Stomach (tissue), 19 donors: ENCODE measurements around the gene ZMIZ2. TPM values are rescaled to one million over a fixed set of nuclear protein-coding genes. Genes with fewer than 3 reads are reported as not detected.
"Not testable (repeated sequence)": the region's sequence is repeated elsewhere in the genome, so short reads cannot be mapped to it uniquely, and the experiment has no call there.

Experiments
- DNase-seq, 2 donors: peaks; one replicate each; pipeline versions ENCODE4 v3.0.0 to v3.0.0-alpha.2; 2013 to 2019
- H3K27ac ChIP-seq, 5 donors: fragments of 200-600 bp in 4 of 5; sonication (generic) in 4 of 5; one replicate each; pipeline ENCODE4 v1.5.1; 2013 to 2019; ENCODE audit warnings: mild to moderate bottlenecking in 1 of 5, moderate library complexity in 1 of 5
- H3K27me3 ChIP-seq, 3 donors: fragments of 200-600 bp; sonication (generic); one replicate each; pipeline ENCODE4 v1.5.1; 2017 to 2019; ENCODE audit warnings: mixed run types in 1 of 3
- H3K36me3 ChIP-seq, 4 donors: fragments of 200-600 bp; sonication (generic); 1 replicate in 3 of 4; 2 replicates in 1 of 4; pipeline ENCODE4 v1.5.1; 2016 to 2019
- H3K4me1 ChIP-seq, 4 donors: fragments of 200-600 bp; sonication (generic); one replicate each; pipeline ENCODE4 v1.5.1; 2016 to 2019
- H3K4me3 ChIP-seq, 4 donors: fragments of 200-600 bp; sonication (generic) in 3 of 4; one replicate each; pipeline ENCODE4 v1.5.1; 2016 to 2019; ENCODE audit warnings: mild to moderate bottlenecking in 1 of 4
- H3K9me3 ChIP-seq, 4 donors: fragments of 200-600 bp; sonication (generic); one replicate each; pipeline ENCODE4 v1.5.1; 2016 to 2019
- CTCF ChIP-seq, 7 experiments: fragments of 450-650 bp in 4 of 7; fragments of 200-600 bp in 3 of 7; sonication (generic) in 3 of 7; IDR thresholded peaks; one replicate each; pipeline ENCODE4 v1.5.1; 2016 to 2019; ENCODE audit warnings: antibody characterized with exemption in 7 of 7, control low read depth in 2 of 7, mild to moderate bottlenecking in 1 of 7
- EP300 ChIP-seq: sonication (generic); formaldehyde crosslinking; IDR thresholded peaks from one replicate; pipeline ENCODE4 v1.6.1; 2017; ENCODE audit warnings: antibody characterized with exemption
- POLR2A ChIP-seq, 4 donors: fragments of 450-650 bp; IDR thresholded peaks; one replicate each; pipeline ENCODE4 v1.6.1; 2016; ENCODE audit warnings: antibody characterized with exemption in 4 of 4, control low read depth in 2 of 4, mild to moderate bottlenecking in 1 of 4, moderate library complexity in 1 of 4
- POLR2AphosphoS5 ChIP-seq, 3 donors: sonication (generic); formaldehyde crosslinking; IDR thresholded peaks; one replicate each; pipeline ENCODE4 v1.6.1; 2016; ENCODE audit warnings: antibody characterized with exemption in 3 of 3
- WGBS, 5 donors: extraction: QIAGEN DNeasy Blood & Tissue Kit in 3 of 5; methylation state at CpG; one replicate each; pipeline versions ENCODE4 v1.1.5 to v1.1.7; 2013 to 2018; 5-methylcytosine and 5-hydroxymethylcytosine counted together
- intact Hi-C: fragments of 100-400 bp; cut with DNase I; formaldehyde crosslinking; loops from one replicate; pipeline ENCODE4 v1.15.1; 2023; ENCODE audit warnings: low total_unique reads
- long read RNA-seq, 10 donors: transcript quantifications; one replicate each; lab custom pipeline, GENCODE V29; 2026
- polyA plus RNA-seq, 3 donors: library from polyadenylated mRNA; stranded (reverse); fragments of 200-250 nt; gene quantifications; one replicate each; pipeline ENCODE4 v1.2.3, GENCODE V29; 2013
- total RNA-seq, 5 donors: library from RNA; depleted of rRNA; stranded (reverse); fragments of >200 nt; gene quantifications; one replicate each; pipeline versions ENCODE4 v1.1.0 to v1.2.3, GENCODE V29; 2014 to 2016
- donor health status: healthy with polysubstance abuse.
- donor health status: Bipolar disorder and iron deficiency.
- donor health status: healthy.

ZMIZ2 gene
- total RNA-seq (100 to 1,000 TPM in 1 of 5 donors, 10 to 100 TPM in 4; 14.5 to 108 (median 45.1) TPM), polyA plus RNA-seq (10 to 100 TPM; 18.0 to 32.3 (median 26.8) TPM)
- long read RNA-seq, donor 1, result 0 reads
- long read RNA-seq, donor 2, partial matches to known transcripts, result 0 of 1 reads
- long read RNA-seq, donor 2, other reads (novel, unspliced or antisense), result 0 of 1 reads
- long read RNA-seq, donor 3, partial matches to known transcripts, result 17 of 18 reads
- long read RNA-seq, donor 3, other reads (novel, unspliced or antisense), result 0 of 18 reads
- long read RNA-seq, donor 4, result 0 reads
- long read RNA-seq, donor 5, partial matches to known transcripts, result 82 of 85 reads
- long read RNA-seq, donor 5, other reads (novel, unspliced or antisense), result 0 of 85 reads
- long read RNA-seq, donor 6, full-length matches to known transcripts, result 3 of 18 reads
- long read RNA-seq, donor 6, partial matches to known transcripts, result 15 of 18 reads
- long read RNA-seq, donor 6, other reads (novel, unspliced or antisense), result 0 of 18 reads
- long read RNA-seq, donor 7, partial matches to known transcripts, result 10 of 11 reads
- long read RNA-seq, donor 7, other reads (novel, unspliced or antisense), result 0 of 11 reads
- long read RNA-seq, donor 8, partial matches to known transcripts, result 0 of 3 reads
- long read RNA-seq, donor 8, other reads (novel, unspliced or antisense), result 0 of 3 reads
- long read RNA-seq, donor 9, partial matches to known transcripts, result 22 of 26 reads
- long read RNA-seq, donor 9, other reads (novel, unspliced or antisense), result 0 of 26 reads
- long read RNA-seq, donor 10, partial matches to known transcripts, result 5 of 6 reads
- long read RNA-seq, donor 10, other reads (novel, unspliced or antisense), result 0 of 6 reads

DNA sequence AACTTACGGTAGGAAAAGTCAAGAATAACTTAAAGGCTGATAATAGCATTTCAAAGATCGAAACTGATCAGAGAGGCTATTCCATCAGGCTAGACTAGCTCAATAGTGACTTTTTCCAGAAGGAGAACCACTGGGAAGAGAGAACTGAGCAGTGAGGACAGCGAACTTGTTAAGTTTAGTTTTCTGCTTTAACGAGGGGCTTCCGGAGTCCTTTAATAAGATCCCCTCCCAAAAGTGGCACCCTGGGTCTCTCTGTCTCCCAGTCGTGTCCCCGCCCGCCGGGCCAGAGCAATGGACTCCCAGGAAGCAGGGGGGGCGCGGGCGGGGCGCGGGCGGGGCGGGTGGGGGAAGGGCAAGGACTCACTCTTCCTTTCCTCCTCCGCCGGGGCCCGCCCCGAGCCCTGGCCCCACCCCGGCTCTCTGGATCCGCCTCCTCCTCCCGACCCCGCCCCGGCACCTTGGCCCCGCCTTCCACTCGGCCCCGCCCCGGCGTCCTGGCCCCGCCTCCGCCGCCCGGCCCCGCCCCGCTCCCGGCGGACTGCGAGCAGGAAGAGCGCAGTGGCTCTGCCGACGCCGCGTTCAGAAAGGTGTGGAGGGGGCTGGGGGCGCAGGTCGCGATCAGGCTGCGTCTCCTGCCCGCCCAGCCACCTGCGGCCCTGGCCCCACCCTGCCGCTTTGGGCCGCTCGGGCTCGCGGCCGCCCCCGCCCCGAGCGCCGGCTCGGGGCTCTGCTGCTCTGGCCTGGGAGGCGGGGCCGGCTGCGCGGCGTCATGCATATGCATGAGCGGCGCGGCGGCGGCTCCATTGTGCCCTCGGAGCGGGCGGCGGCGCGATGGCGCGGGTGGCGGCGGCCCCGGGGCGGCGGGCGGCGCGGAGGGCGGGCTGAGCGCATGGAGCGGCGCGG, at the start of gene ZMIZ2:
TSS of gene ZMIZ2 (plus strand) at position 803 of the 903 bp plus-strand sequence. CDS start 7,403 bp downstream, outside the sequence.
- Histone ChIP-seq H3K27me3 (no peaks in the 10 kb centered on the region), H3K27ac (peak within 1 kb of the TSS; percentile 94 to 100 (median 97)), H3K36me3 (peaks cover 0 to 5% (median 0%) of the 10 kb centered on the region in 4 donors), H3K9me3 (no peaks in the 10 kb centered on the region), H3K4me3 (peak within 1 kb of the TSS; percentile 78 to 96 (median 90)), H3K4me1 (peaks cover 22 to 48% (median 31%) of the 10 kb centered on the region in 4 donors)
- DNase-seq, result peak; percentile 93 to 97
- intact Hi-C loops, result no loop called here
- TF ChIP-seq POLR2AphosphoS5 (IDR thresholded peaks at IDR 0.05) (peak in 2 of 3 donors; percentile 77 to 83), CTCF (IDR thresholded peaks at IDR 0.05) (no peak)
- WGBS, 5 donors, result 0 to 2% (median 1%) methylated on average over 42 to 92 of the region's 92 CpGs

GRCh38 chr7:44699598-44699997, 49.0 kb upstream of the ZMIZ2 start:
- H3K4me1 ChIP-seq, H3K4me3 ChIP-seq, H3K9me3 ChIP-seq, H3K27ac ChIP-seq, H3K27me3 ChIP-seq, DNase-seq, intact Hi-C loops: not testable (repeated sequence)
- H3K36me3 ChIP-seq, result peaks cover 86 to 99% (median 98%) of the 10 kb centered on the region in 4 donors
- WGBS, 5 donors, result 89 to 100% (median 92%) methylated on average over 2 of the region's 2 CpGs

DNA sequence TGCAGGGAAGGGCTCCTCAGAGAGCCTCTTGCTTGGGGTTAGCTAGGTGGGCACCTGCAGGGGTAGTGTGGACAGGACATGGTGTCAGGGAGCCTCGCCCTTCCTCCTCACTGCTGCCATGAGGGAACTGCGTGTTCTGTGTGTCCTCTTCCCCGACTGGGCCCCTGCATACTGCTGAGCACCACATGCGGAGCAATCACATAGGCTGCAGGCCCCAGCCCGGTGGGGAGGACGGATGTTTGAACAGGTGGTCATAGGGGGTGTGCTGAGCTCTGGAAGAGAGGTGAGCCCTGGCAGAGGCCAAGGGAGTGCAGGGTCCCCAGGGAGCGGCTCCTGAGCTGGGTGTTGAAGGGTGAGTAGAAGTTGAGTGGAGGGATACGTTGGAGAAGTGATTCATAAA, 48.3 kb upstream of the ZMIZ2 start:
- Histone ChIP-seq H3K27me3 (no peaks in the 10 kb centered on the region), H3K4me3 (no peak overlapping the region), H3K36me3 (peaks cover 81 to 96% (median 93%) of the 10 kb centered on the region in 4 donors), H3K9me3 (no peaks in the 10 kb centered on the region), H3K4me1 (no peaks in the 10 kb centered on the region), H3K27ac (no peak overlapping the region)
- 93 to 96% (median 94%) methylated on average over 4 to 8 of the region's 8 CpGs for WGBS, 5 donors
- intact Hi-C loops, result no loop called here
- no peak for DNase-seq
- TF ChIP-seq POLR2AphosphoS5 (IDR thresholded peaks at IDR 0.05), result no peak
- no peak for TF ChIP-seq CTCF (IDR thresholded peaks at IDR 0.05)
- TF ChIP-seq POLR2A (IDR thresholded peaks at IDR 0.05), result no peak
- no peak for TF ChIP-seq EP300

- H3K9me3 ChIP-seq, H3K4me3 ChIP-seq, H3K27ac ChIP-seq, H3K27me3 ChIP-seq, intact Hi-C loops, H3K4me1 ChIP-seq, DNase-seq: not testable (repeated sequence)
- 90 to 99% (median 98%) methylated on average over 10 of the region's 10 CpGs for WGBS, 5 donors
- H3K36me3 ChIP-seq, result peaks cover 65 to 96% (median 89%) of the 10 kb centered on the region in 4 donors
Observed at GRCh38 chr7:44703391-44703790, 45.3 kb upstream of the ZMIZ2 start.

- no peaks in the 10 kb centered on the region for H3K27me3 ChIP-seq
- no peak for DNase-seq
- H3K36me3 ChIP-seq, result peaks cover 65 to 96% (median 89%) of the 10 kb centered on the region in 4 donors
- no peak overlapping the region for H3K4me3 ChIP-seq
- WGBS, 5 donors, result 67 to 97% (median 92%) methylated on average over 1 of the region's 1 CpG
- H3K27ac ChIP-seq, result no peak overlapping the region
- no peaks in the 10 kb centered on the region for H3K4me1 ChIP-seq
- no peaks in the 10 kb centered on the region for H3K9me3 ChIP-seq
- TF ChIP-seq CTCF (IDR thresholded peaks at IDR 0.05), result no peak
- no peak for TF ChIP-seq EP300
- no peak for TF ChIP-seq POLR2AphosphoS5 (IDR thresholded peaks at IDR 0.05)
- TF ChIP-seq POLR2A (IDR thresholded peaks at IDR 0.05), result no peak
- intact Hi-C loops, result no loop called here
Observed at GRCh38 chr7:44703921-44704320, 44.7 kb upstream of the ZMIZ2 start.
